Loucy (cell line): ENCODE results near the gene CPD.

Experiments used
- CTCF ChIP-seq: fragments of 200-600 bp; sonication (generic); conservative IDR thresholded peaks from 2 replicates; pipeline ENCODE4 v1.5.1; 2014; ENCODE audit warnings: mild to moderate bottlenecking, antibody characterized with exemption, low read length
- EZH2phosphoT487 ChIP-seq: fragments of 200-600 bp; IDR thresholded peaks from 2 replicates; pipeline ENCODE4 v1.6.1; 2018; ENCODE audit warnings: antibody characterized with exemption, mild to moderate bottlenecking, moderate library complexity, borderline replicate concordance

DNA sequence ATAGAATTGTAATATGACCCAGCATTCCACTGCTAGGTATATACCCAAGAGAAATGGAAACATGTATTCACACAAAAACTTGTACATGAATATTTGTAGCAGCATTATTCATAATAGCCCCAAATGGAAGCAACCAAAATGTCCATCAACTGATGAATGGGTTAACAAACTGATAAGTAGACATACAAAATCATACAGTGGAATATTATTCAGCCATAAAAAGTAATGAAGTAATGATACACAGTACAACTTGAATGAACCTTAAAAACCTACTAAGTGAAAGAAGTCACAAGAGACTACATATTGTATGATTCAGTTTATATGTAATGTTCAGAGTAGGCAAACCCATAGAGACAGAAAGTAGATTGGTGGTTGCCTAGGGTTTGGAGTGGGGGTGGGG is 58.0 kb downstream of the CPD start:
- TF ChIP-seq CTCF (no peak), EZH2phosphoT487 (no peak)
